Activated CD4-positive, alpha-beta T cell treated with anti-CD3 and anti-CD28 coated beads, Interleukin-2, Interleukin-6, amounts not matched to agents 100 ng/mL and 50 ng/mL, durations not matched to agents 16 hours and 8 hours (primary cell): ENCODE measurements around the gene SLC16A8.
"Not testable (repeated sequence)": the region's sequence is repeated elsewhere in the genome, so short reads cannot be mapped to it uniquely, and the experiment has no call there.

Experiments
- DNase-seq: peaks from one replicate; pipeline ENCODE4 v3.0.0-alpha.2; 2020

Gene SLC16A8

GRCh38 chr22:38041760-38042487 is 42.1 kb downstream of the SLC16A8 start:
- DNase-seq = no peak

DNA sequence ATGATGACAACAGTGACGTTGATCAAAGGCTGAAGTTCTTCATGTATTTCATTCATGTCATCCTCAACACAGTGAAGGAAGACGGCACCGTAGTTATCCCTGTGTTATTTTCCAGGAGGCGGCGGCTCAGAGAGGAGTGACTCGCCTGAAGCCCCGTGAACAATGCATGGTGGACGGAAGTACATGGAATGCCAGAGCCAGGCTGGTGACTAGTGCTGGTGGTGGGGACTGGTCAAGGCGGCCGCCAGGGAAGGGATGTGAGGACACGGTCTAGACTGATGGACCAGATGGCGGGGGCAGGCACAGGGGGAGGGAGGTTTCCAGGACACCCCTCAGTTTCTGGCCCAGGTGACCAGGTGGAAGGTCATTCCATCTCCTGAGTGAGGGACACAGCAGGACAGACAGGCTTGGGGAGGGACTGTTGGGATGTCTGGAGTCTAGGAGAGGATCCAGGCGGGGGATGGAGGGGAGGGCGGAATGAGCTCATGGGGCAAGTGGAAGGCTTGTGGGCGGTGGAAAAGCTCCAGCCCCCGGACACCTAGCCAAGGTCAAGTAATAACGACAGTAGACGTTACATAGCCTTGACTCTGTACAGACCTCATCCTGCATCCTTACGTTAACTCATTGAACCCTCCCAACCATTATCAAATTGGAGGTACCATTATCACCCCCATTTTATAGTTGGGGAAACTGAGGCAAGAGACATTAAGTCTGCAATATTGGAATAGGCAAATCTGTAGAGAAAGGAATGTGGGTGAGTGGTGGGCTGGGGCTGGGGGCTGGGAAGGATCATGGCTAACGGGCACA is 42.8 kb downstream of the SLC16A8 start:
- DNase-seq = no peak

- no peak for DNase-seq
These were observed 44.8 kb downstream of the SLC16A8 start for GRCh38 chr22:38038890-38039812.

GRCh38 chr22:38038426-38038825 is 45.6 kb downstream of the SLC16A8 start:
- no peak for DNase-seq

GRCh38 chr22:38037367-38038150 is 46.4 kb downstream of the SLC16A8 start:
- not testable (repeated sequence) for DNase-seq

DNA sequence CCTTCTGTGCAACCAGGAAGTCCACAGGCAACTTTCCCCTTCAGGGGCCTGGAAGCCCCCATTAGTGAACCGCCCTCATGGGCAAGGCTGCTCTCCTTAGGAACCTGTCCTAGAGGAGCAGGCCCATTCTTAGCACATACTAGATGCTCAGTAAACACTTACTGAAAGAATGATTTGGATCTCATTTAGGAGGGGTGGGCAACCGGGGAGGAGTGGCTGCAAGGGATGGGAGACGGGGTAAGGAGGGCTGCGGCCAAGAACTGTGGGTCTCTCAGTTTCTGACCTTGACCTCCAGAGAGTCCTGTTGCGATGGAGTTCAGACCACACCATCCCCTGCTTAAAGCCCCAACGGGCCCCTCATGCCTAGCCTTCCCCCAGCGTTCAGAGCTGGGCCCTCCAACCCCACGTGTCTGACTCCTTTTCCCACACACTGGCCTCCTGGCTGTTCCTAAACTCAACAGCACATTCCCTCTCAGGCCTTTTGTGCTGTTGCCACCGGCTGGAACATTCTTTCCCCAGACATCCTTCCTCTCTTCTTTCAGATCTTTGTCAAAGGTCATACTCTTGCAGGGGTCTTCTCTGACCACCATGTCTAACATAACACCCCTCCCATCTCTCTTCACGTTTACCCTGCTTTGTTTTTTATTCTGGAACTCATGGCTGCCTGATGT is 47.5 kb downstream of the SLC16A8 start:
- DNase-seq = no peak

DNA sequence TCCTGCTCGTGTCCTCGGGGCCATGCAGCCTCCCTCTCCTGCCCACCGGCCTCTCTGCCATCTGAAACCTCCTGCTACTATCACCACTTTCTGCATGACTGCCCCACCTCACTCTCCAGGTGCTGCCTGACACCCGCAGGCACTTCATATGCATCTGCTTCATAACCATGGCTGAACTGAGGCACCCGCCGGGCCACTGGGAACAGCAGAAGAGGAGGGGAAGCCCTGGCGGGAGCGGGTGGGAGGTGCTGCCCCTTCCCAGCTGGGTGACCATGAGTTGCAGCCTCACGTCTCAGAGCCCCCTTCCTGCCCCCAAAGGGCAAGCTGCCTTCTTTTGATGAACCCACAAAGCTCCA is 48.5 kb downstream of the SLC16A8 start:
- no peak for DNase-seq

- no peak for DNase-seq
These were observed 49.0 kb downstream of the SLC16A8 start for GRCh38 chr22:38034884-38035529.

DNA sequence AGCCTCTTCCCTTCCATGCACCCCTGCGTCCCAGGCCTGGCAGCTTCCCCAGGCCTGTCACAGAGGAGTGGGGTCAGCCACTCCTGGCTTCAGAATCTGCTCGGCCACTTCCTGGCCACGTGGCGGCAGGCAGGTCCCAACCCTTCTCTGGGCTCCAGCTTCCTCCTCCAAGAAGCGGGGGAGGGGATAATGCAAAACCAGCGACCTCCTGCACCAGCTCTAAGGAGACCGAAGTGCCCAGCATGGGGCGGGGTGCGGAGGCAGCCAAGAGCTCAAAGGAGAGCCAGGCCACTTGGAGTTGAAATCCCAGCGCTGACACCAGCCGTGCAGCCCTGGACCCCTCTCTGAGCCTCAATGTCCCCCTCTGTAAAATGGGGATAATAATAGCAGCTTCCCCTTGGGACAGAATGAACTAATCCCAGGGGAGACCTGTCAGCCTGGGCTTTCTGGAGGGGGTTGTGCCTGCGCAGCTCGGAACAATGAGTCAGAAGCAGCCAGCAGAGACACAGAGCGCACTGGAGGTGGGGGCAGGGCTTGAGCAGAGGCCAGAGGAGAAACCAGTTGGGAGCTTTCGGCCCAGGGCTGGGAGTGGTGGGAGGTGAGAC is 49.6 kb downstream of the SLC16A8 start:
- DNase-seq = no peak

DNA sequence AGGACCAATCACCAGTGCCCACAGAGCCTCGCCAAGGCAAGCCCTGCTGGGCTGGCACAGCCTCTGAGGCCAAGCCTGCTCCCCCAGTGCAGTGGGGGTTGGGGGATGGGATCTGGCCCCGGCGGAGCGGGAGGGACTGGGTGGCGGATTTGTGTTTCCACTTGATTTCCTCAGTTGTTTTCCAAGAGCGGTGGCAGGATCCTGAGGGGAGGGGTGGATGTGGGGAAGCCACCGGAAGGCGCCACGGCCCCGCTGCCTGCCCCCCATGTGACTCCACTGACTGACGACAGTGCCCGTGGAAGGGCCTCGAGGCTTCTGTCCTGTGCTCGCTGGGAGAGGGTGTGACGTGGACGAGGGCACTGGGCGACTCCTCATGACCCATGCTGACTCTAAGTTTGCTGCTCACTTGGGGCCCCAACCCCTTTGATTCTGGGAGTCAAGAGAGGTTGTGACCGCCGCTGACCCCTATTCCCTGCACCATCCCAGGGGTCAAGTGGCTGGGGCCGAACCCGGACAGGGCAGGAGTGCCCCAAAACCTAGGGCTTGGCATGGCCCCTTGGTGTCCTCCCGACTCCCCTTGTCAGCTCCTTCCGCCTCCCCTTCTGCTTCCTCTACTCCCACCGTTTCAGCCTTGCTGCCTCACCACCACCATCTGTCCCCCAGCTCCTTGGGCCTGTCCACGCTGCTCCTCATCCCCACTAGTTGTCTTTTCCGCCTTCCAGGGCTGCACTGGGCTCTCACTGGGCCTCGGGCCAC is 50.3 kb downstream of the SLC16A8 start:
- no peak for DNase-seq

DNA sequence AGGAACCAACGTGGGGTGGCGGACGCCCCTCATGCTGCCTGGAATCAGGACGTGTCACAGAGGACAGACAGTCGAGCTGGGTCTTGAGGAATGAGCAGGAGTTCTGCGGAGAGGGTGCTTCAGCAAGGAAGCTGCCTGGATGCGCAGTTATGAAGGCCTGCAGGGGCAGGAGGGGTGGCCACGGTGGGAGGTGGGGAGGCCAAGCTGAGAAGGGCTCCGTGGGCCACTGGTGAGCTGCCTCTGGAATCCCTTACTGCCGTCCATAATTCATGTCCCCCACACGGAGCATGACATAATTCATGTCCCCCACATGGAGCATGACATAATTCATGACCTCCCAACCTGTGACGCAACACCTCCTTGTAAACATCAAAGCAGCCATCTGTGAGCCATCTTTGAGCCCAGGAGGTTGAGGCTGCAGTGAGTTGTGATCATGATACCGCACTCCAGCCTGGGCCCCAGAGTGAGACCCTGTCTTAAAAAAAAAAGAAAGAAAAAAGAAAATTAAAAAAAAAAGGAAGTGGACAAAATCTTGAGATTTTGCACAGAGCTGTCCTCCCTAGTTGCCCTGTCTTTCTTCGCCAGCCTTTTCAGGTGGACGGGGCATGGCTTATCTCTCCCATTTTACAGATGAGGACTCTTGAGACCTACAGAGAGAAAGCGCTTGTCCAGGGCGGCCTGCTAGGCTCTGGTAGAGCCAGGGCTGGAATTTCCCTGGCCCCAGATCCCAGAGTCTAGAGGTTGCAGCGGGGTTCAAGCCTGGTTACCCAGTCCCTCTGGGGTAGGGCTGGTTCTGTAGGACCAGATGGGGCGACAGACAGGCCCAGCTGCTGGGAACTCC is 51.1 kb downstream of the SLC16A8 start:
- DNase-seq = no peak

- DNase-seq = no peak
These were observed 52.5 kb downstream of the SLC16A8 start for GRCh38 chr22:38031491-38031890.

DNA sequence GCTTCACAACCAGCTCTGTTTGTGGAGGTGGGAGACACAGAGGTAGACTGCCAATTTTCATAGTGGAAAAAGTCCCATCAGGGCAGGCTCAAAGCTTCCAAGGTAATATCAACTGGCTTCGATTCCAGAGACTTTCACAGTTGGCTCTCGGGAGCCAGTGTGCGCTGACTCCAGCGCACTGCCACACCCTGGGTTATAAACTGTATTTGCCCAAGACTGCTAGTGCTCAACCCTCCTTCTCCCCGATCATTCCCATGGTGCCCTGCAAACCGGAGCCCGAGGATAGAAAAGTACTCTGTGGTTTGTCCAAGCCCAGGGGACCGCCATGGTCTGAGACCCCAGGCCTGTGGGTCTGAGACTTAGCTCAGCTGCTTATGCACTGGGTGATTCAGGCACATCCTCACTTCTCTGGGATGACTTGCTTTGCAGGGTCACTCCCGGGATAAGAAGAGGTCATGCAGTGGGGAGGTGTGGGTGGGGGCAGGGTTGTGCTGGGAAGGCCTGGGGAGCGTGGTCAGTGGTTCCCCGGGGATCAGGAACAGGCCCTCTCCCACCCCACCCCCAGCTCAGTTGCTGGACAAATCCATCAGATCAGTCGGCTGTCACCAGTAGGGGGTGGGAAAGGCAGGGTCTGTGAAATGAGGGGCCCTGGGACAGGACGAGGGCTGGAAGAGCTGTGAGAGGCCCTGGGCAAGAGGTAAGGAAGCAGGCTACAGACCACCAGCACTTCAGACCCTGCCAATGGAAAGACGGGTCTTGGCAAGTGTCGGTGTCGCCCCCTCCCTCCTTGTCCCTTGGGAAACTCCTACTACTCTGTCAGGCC is 53.5 kb downstream of the SLC16A8 start:
- DNase-seq = no peak

DNA sequence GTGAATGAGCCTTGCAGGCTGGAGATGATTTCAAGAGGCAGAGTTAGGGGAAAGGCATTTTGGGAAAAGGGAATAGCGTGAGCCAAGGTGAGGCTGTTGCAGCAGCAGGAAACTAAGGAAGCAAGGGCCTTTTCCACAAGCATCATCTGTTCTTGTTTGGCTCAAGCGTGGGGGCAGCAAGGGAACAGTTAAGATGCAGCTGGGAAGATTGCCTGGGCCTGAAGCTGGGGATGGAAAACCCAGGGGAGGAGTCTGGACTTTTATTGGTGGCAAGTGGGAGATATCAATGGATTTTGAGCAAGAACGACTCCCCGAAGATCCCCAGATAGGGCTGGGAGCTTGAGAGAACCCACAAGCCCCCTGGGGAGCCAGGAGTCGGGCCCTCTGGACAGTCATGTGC is 54.1 kb downstream of the SLC16A8 start:
- DNase-seq = no peak

GRCh38 chr22:38029370-38029769 is 54.6 kb downstream of the SLC16A8 start:
- DNase-seq = no peak

DNA sequence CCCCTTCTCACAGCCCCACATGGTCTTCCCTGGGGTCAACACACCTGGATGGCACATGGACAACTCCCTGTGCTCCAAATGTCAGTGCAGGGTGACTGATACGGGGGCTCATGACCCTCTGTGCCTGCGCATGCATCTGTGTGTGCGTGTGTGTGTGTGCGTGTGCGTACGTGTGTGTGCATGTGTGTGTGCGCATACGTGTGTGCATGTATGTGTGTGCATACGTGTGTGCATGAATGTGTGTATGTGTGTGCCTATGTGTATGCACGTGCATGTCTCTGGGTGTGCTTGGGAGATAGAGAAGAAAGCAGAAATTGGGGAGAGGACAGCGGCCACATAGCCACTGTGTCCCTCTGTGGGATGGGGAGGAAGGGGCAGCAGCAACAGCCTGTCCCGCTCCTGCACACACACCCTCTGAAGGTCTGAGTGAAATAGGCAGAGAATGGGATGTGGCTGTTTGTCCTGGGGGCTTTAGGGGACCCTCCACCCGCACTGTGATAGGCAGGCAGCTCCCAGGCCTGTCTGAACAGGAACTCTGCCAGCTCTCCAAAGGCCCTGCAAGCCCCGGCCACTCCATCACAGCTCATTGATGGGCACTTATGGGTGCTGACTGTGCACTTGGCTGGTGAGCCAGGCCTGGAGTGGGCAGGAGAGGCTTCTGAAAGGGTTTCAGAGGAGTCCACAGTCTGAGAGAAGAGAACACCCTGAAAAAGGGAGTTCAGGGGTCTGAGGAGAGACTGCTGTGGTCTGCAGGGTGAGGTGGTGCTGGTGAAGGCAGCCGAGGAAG is 55.4 kb downstream of the SLC16A8 start:
- no peak for DNase-seq
